Parathyroid adenoma (tissue), 2 donors: ENCODE measurements around the gene TANC1.

Experiments used
- H2AFZ ChIP-seq: fragments of 300-600 bp; sonication (generic); one replicate; pipeline ENCODE4 v1.7.0; 2017; ENCODE audit warnings: antibody characterized with exemption, mild to moderate bottlenecking
- H3K27ac ChIP-seq: fragments of 300-600 bp; sonication (generic); one replicate; pipeline ENCODE4 v1.7.0; 2017
- H3K27me3 ChIP-seq: fragments of 300-600 bp; sonication (generic); one replicate; pipeline ENCODE4 v1.7.0; 2017; ENCODE audit warnings: low read length; ENCODE audit not compliant: control insufficient read depth, insufficient read depth
- H3K36me3 ChIP-seq: fragments of 300-600 bp; sonication (generic); one replicate; pipeline ENCODE4 v1.7.0; 2017; ENCODE audit warnings: low read length; ENCODE audit not compliant: control insufficient read depth, insufficient read depth
- H3K4me1 ChIP-seq: fragments of 300-600 bp; sonication (generic); one replicate; pipeline ENCODE4 v1.7.0; 2017; ENCODE audit warnings: control low read depth
- H3K4me2 ChIP-seq: fragments of 300-600 bp; sonication (generic); one replicate; pipeline ENCODE4 v1.7.0; 2017; ENCODE audit warnings: low read length
- H3K4me3 ChIP-seq: fragments of 300-600 bp; sonication (generic); one replicate; pipeline ENCODE4 v1.7.0; 2017; ENCODE audit warnings: low read depth, low read length
- H3K79me2 ChIP-seq: fragments of 300-600 bp; sonication (generic); one replicate; pipeline ENCODE4 v1.7.0; 2017; ENCODE audit warnings: control low read depth
- H3K9ac ChIP-seq: fragments of 300-600 bp; sonication (generic); one replicate; pipeline ENCODE4 v1.7.0; 2017; ENCODE audit warnings: mild to moderate bottlenecking
- H3K9me3 ChIP-seq: fragments of 300-600 bp; sonication (generic); one replicate; pipeline ENCODE4 v1.7.0; 2017; ENCODE audit warnings: low read length; ENCODE audit not compliant: control insufficient read depth
- TF ChIP-seq, protein P1 (sequence below): fragments of 300-600 bp; sonication (generic); IDR thresholded peaks from one replicate; pipeline ENCODE4 v1.7.0; 2017; ENCODE audit warnings: antibody characterized with exemption, mild to moderate bottlenecking
- donor health status: primary hyperparathyroidism.

TANC1 gene

DNA sequence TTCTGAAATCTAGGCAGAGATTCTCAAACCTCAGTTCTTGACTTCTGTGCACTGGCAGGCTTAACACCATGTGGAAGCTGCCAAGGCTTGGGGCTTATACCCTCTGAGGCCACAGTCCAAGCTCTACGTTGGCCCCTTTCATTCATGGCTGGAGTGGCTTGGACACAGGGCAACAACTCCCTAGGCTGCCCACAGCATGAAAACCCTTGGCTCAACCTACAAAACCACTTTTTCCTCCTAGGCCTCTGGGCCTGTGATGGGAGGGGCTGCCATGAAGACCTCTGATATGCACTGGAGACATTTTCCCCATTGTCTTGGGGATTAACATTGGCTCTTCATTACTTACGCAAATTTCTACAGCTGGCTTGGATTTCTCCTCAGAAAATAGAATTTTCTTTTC lies 46.7 kb downstream of the TANC1 start:
- peaks cover 28% of the 10 kb centered on the region for H3K79me2 ChIP-seq
- H3K36me3 ChIP-seq = peaks cover 3% of the 10 kb centered on the region
- no peak overlapping the region for H3K4me3 ChIP-seq
- TF ChIP-seq, protein P1, sequence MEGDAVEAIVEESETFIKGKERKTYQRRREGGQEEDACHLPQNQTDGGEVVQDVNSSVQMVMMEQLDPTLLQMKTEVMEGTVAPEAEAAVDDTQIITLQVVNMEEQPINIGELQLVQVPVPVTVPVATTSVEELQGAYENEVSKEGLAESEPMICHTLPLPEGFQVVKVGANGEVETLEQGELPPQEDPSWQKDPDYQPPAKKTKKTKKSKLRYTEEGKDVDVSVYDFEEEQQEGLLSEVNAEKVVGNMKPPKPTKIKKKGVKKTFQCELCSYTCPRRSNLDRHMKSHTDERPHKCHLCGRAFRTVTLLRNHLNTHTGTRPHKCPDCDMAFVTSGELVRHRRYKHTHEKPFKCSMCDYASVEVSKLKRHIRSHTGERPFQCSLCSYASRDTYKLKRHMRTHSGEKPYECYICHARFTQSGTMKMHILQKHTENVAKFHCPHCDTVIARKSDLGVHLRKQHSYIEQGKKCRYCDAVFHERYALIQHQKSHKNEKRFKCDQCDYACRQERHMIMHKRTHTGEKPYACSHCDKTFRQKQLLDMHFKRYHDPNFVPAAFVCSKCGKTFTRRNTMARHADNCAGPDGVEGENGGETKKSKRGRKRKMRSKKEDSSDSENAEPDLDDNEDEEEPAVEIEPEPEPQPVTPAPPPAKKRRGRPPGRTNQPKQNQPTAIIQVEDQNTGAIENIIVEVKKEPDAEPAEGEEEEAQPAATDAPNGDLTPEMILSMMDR = no peak
- no peak overlapping the region for H3K4me2 ChIP-seq
- H3K9ac ChIP-seq = no peak overlapping the region
- H3K27me3 ChIP-seq = no peaks in the 10 kb centered on the region
- H2AFZ ChIP-seq = no peak overlapping the region
- no peaks in the 10 kb centered on the region for H3K9me3 ChIP-seq
- H3K27ac ChIP-seq = no peak overlapping the region
- no peaks in the 10 kb centered on the region for H3K4me1 ChIP-seq

DNA sequence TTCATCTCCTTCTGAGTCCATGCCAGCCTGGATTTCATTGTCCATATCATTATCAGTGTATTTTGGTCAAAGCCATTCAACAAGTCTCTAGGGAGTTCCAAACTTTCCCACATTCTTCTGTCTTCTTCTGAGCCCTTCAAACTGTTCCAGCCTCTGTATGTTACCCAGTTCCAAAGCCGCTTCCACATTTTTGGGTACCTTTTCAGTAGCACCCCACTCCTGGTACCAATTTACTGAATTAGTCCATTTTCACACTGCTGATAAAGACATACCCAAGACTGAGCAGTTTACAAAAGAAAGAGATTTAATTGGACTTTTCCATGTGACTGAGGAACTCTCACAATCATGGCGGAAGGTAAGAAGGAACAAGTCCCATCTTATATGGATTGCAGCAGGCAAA lies 47.4 kb downstream of the TANC1 start:
- peaks cover 3% of the 10 kb centered on the region for H3K36me3 ChIP-seq
- H3K79me2 ChIP-seq = peaks cover 32% of the 10 kb centered on the region
- H3K9ac ChIP-seq = no peak overlapping the region
- H3K4me2 ChIP-seq = no peak overlapping the region
- TF ChIP-seq, protein P1 = no peak
- H2AFZ ChIP-seq = no peak overlapping the region
- H3K9me3 ChIP-seq = no peaks in the 10 kb centered on the region
- H3K4me3 ChIP-seq = no peak overlapping the region
- H3K27me3 ChIP-seq = no peaks in the 10 kb centered on the region
- no peak overlapping the region for H3K27ac ChIP-seq
- H3K4me1 ChIP-seq = no peaks in the 10 kb centered on the region

DNA sequence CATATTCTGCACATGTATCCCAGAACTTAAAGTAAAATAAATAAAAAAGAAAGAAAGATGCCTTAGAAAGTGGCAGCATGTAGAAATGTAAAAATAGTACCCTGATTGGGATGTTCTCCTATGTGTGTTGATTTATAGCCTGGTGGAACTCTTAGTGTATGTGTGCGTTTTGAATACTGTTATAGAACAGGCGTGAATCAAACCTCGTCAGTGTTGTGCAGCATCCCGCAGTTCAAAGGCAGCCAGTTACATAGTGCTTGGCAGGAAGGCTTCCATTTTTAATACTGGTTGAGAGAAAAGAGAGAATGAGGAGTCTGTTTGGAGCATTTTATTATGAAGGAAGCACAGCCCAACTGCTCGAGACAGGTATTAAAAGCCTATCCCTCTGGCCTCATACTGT lies 49.4 kb downstream of the TANC1 start:
- Histone ChIP-seq H3K4me1 (no peaks in the 10 kb centered on the region), H2AFZ (no peak overlapping the region), H3K9ac (no peak overlapping the region), H3K36me3 (peaks cover 3% of the 10 kb centered on the region), H3K4me3 (no peak overlapping the region), H3K27me3 (no peaks in the 10 kb centered on the region), H3K4me2 (no peak overlapping the region), H3K79me2 (peaks cover 29% of the 10 kb centered on the region), H3K9me3 (no peaks in the 10 kb centered on the region), H3K27ac (no peak overlapping the region)
- TF ChIP-seq, protein P1 = no peak

DNA sequence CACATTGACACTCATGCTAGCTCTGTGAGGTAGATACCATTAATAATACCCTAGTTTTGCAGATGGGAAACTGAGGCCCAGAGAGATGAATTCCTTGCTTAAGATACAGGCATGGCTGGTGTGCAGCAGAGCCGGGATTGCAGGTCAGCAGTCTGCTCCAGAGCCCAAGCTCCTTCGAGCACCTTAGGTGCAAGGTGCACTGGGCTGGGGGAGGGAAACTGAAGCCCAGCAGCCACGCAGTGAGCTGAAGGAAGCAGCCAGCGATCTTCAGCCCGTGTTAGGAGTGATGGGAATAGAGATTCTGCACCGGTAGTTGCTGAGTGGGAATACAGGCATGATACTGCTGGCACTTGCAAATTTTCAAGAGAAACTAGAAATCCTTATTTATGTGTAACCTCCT lies 50.6 kb downstream of the TANC1 start:
- H3K4me1 ChIP-seq = no peaks in the 10 kb centered on the region
- no peak overlapping the region for H3K9ac ChIP-seq
- peaks cover 3% of the 10 kb centered on the region for H3K36me3 ChIP-seq
- no peak overlapping the region for H3K4me2 ChIP-seq
- no peak overlapping the region for H2AFZ ChIP-seq
- no peaks in the 10 kb centered on the region for H3K27me3 ChIP-seq
- no peaks in the 10 kb centered on the region for H3K9me3 ChIP-seq
- no peak overlapping the region for H3K27ac ChIP-seq
- H3K4me3 ChIP-seq = no peak overlapping the region
- TF ChIP-seq, protein P1 = no peak
- peaks cover 29% of the 10 kb centered on the region for H3K79me2 ChIP-seq

DNA sequence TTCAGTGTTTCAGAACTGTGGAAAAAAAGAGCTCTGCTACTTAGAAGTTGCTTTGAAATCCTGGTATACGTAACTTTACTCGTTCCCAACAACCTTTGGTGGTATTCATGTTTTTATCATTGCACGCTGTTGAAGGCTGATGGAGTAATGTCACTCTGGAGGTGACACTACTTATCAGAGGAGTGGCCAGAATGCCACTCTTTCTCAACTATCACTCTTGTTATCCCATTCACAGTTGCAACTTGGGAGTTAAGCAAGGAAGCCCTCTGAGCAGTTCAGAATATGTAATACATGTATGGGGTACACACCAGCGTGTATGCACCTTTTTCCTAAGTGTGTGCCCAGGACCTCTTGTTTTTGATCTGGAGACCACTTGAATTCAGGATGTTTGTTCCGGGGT lies 53.6 kb downstream of the TANC1 start:
- TF ChIP-seq, protein P1 = no peak
- Histone ChIP-seq H3K4me2 (no peak overlapping the region), H3K27ac (no peak overlapping the region), H3K36me3 (no peaks in the 10 kb centered on the region), H3K9me3 (no peaks in the 10 kb centered on the region), H3K27me3 (no peaks in the 10 kb centered on the region), H3K9ac (no peak overlapping the region), H3K79me2 (peaks cover 21% of the 10 kb centered on the region), H3K4me1 (no peaks in the 10 kb centered on the region), H2AFZ (no peak overlapping the region), H3K4me3 (no peak overlapping the region)
